ENCODE measurements around the gene DNER.

DNA sequence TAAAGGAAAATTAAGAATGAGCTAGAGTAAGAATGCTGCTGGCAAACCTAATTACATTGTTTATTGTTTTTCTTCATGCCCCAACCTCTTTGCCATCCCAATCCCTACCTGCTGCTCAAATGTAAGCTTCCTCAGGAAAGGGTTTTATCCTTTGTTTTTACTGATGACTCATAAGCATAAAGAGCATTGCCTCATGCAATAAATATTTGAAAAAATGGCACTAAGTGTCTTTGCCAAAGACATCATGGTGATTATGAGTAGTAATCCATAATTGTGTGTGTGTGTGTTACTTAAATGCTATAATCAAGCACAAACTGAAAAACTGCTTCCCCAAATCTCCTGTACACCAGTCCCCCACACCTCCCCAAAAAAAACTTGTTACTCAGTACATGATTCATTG, 53.4 kb downstream of the DNER start:
- TF ChIP-seq, protein P1, sequence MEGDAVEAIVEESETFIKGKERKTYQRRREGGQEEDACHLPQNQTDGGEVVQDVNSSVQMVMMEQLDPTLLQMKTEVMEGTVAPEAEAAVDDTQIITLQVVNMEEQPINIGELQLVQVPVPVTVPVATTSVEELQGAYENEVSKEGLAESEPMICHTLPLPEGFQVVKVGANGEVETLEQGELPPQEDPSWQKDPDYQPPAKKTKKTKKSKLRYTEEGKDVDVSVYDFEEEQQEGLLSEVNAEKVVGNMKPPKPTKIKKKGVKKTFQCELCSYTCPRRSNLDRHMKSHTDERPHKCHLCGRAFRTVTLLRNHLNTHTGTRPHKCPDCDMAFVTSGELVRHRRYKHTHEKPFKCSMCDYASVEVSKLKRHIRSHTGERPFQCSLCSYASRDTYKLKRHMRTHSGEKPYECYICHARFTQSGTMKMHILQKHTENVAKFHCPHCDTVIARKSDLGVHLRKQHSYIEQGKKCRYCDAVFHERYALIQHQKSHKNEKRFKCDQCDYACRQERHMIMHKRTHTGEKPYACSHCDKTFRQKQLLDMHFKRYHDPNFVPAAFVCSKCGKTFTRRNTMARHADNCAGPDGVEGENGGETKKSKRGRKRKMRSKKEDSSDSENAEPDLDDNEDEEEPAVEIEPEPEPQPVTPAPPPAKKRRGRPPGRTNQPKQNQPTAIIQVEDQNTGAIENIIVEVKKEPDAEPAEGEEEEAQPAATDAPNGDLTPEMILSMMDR (IDR thresholded peaks at IDR 0.05), result no peak
- TF ChIP-seq POLR2AphosphoS5 (IDR thresholded peaks at IDR 0.05) (no peak), POLR2A (IDR thresholded peaks at IDR 0.05) (no peak)
